ENCODE measurements around the gene GHR.
A peak's percentile ranks its signal among the peaks of the same experiment; 100 is the strongest.

GHR gene

DNA sequence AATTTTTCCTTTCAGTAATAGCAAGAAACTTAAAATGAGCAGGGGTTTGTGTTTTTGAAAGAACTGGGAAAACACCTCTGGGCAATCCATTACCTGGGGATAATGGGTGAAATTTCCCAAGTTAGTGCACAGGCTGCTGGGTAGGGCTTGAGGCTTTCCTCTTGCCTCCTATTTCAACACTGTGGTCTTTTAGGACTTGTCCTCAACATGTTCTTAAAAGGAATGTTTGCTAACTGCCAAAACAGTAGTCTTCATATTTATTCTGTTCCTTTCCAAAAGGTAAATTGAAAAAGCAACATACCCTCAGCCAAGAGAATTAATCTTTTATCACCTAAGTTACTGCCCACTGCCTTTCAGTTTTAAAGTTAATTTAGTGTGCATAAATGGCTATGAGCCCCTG, 175.1 kb downstream of the GHR start:
- Histone ChIP-seq H3K27me3 (ENCODE audit: control insufficient read depth in 1 of 2, insufficient read depth in 2 of 2, low read length in 2 of 2) (no peaks in the 10 kb centered on the region), H3K4me3 (ENCODE audit: low read length in 2 of 2) (no peak overlapping the region), H3K9ac (ENCODE audit: low read length in 2 of 2) (no peak overlapping the region), H3K36me3 (ENCODE audit: control insufficient read depth in 2 of 2, insufficient read depth in 2 of 2, low read length in 2 of 2) (no peaks in the 10 kb centered on the region), H3K4me1 (ENCODE audit: control insufficient read depth, insufficient read depth, low read length) (no peaks in the 10 kb centered on the region), H3K27ac (ENCODE audit: low read length) (no peak overlapping the region), H3K9me3 (ENCODE audit: control insufficient read depth in 2 of 2, low read length in 2 of 2) (no peaks in the 10 kb centered on the region)

DNA sequence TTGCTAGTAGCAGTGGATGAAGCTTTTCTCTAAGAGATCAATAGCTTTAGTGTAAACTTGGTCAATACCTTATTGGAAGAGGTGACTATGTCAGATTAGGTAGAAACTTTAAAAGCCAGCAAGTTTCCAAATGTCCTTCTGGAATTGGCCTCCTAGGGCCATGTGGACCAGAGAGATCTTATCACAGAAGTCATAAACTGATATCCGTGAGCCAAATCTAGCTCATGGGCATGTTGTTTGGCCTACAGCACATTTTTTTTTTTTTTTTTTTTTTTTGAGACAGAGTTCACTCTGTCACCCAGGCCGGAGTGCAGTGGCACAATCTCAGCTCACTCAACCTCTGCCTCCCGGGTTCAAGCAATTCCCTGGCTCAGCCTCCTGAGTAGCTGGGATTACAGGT, 175.9 kb downstream of the GHR start:
- Histone ChIP-seq H3K4me1 (ENCODE audit: control insufficient read depth, insufficient read depth, low read length) (no peaks in the 10 kb centered on the region), H3K9me3 (ENCODE audit: control insufficient read depth in 2 of 2, low read length in 2 of 2) (no peaks in the 10 kb centered on the region), H3K4me3 (ENCODE audit: low read length in 2 of 2) (no peak overlapping the region), H3K9ac (ENCODE audit: low read length in 2 of 2) (no peak overlapping the region), H3K27me3 (ENCODE audit: control insufficient read depth in 1 of 2, insufficient read depth in 2 of 2, low read length in 2 of 2) (no peaks in the 10 kb centered on the region), H3K27ac (ENCODE audit: low read length) (no peak overlapping the region), H3K36me3 (ENCODE audit: control insufficient read depth in 2 of 2, insufficient read depth in 2 of 2, low read length in 2 of 2) (no peaks in the 10 kb centered on the region)

DNA sequence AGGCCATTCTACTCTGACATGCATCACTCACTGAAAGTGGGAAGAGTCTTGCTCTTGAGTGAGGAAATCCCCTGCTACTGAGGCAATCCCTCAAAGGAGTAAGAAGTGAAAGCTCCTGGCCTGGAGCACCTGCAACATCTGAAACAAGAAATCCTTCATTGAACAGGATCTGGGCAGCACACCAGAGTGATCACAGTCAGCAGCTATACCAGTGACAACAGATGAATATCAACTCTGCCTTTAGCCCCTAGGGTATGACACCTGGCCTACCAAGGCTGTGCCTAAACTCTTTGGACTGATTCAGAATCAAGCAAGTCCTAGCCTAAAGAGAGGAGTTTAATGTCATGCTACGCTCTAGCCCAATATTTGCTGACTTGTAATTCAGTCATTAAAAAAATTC, 177.2 kb downstream of the GHR start:
- no peaks in the 10 kb centered on the region for H3K9me3 ChIP-seq (ENCODE audit: control insufficient read depth in 2 of 2, low read length in 2 of 2)
- H3K4me3 ChIP-seq (ENCODE audit: low read length in 2 of 2), result no peak overlapping the region
- H3K36me3 ChIP-seq (ENCODE audit: control insufficient read depth in 2 of 2, insufficient read depth in 2 of 2, low read length in 2 of 2), result no peaks in the 10 kb centered on the region
- H3K9ac ChIP-seq (ENCODE audit: low read length in 2 of 2), result no peak overlapping the region
- no peak overlapping the region for H3K27ac ChIP-seq (ENCODE audit: low read length)
- no peaks in the 10 kb centered on the region for H3K4me1 ChIP-seq (ENCODE audit: control insufficient read depth, insufficient read depth, low read length)
- H3K27me3 ChIP-seq (ENCODE audit: control insufficient read depth in 1 of 2, insufficient read depth in 2 of 2, low read length in 2 of 2), result no peaks in the 10 kb centered on the region

DNA sequence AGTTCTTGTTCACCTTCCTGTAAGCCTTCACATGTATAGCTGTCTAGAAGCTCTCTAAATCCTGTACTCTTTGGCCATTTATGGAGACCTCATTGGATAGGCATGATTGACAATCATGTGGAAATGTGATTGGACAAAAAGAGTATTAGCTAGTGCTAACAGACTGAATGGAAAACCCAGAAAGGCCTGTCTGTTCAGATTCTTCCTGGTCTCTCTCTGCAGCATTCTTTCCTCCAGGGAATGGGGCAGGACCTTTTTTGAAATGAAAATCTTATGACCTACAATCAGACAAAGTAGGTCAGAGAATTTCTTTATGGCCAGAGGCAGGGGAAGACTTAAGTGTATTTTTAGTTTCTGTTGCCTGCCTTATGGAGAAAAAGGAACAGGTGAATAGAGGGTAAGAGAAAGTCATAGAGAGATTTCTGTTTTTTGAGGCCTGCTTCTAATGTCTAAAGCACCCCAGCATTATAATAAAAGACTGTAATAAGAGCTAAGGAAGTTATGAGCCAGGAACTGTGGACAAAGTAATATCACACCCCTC, 181.0 kb downstream of the GHR start:
- Histone ChIP-seq H3K27me3 (ENCODE audit: control insufficient read depth in 1 of 2, insufficient read depth in 2 of 2, low read length in 2 of 2) (no peaks in the 10 kb centered on the region), H3K4me1 (ENCODE audit: control insufficient read depth, insufficient read depth, low read length) (peaks cover 2% of the 10 kb centered on the region), H3K27ac (ENCODE audit: low read length) (no peak overlapping the region), H3K36me3 (ENCODE audit: control insufficient read depth in 2 of 2, insufficient read depth in 2 of 2, low read length in 2 of 2) (no peaks in the 10 kb centered on the region), H3K9ac (ENCODE audit: low read length in 2 of 2) (no peak overlapping the region), H3K4me3 (ENCODE audit: low read length in 2 of 2) (no peak overlapping the region), H3K9me3 (ENCODE audit: control insufficient read depth in 2 of 2, low read length in 2 of 2) (no peaks in the 10 kb centered on the region)

DNA sequence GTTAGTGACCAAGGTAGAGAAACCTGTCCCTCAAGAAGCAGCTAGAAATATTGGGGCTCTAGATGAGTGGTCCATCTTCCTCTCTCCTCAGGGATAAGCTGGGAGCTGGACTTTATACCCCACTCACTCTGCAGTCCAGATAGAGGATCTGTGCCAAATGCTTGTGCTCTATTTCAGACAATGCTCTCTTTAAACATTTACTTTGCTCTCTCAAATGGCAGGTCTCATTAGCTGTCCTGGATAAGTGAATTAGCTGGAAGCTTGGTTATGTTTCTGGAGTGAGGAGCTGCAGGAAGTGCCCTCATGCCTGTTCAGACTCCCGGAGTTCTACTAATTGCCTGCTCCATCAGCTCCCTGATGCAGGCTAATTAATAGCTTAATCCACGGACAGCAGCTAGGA, 182.3 kb downstream of the GHR start:
- no peak overlapping the region for H3K27ac ChIP-seq (ENCODE audit: low read length)
- H3K9ac ChIP-seq (ENCODE audit: low read length in 2 of 2), result no peak overlapping the region

DNA sequence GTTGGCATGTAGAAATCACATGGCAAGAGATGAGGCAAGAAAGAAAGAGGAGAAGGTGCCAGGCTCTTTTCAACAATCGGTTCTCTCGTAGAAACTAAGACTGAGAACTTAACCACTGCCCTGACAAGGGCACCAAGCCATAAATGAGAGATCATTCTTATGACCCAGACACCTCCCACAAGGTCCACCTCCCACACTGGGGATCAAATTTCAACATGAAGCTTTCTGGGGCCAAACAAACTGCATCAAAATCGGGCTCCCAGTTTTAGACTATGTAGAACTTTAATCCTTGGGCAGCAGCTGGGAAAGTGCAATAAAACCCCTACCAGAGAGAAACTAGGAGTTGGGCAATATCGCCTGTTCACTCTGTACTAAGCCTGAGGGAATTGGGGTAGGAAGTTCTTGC, 183.2 kb downstream of the GHR start:
- no peak overlapping the region for H3K4me3 ChIP-seq (ENCODE audit: low read length in 2 of 2)
- peaks cover 2% of the 10 kb centered on the region for H3K4me1 ChIP-seq (ENCODE audit: control insufficient read depth, insufficient read depth, low read length)
- no peak overlapping the region for H3K9ac ChIP-seq (ENCODE audit: low read length in 2 of 2)
- H3K27ac ChIP-seq (ENCODE audit: low read length), result no peak overlapping the region
- no peaks in the 10 kb centered on the region for H3K9me3 ChIP-seq (ENCODE audit: control insufficient read depth in 2 of 2, low read length in 2 of 2)
- no peaks in the 10 kb centered on the region for H3K27me3 ChIP-seq (ENCODE audit: control insufficient read depth in 1 of 2, insufficient read depth in 2 of 2, low read length in 2 of 2)
- H3K36me3 ChIP-seq (ENCODE audit: control insufficient read depth in 2 of 2, insufficient read depth in 2 of 2, low read length in 2 of 2), result no peaks in the 10 kb centered on the region

More for the DNA sequence above, 182.3 kb downstream of the GHR start:
- Histone ChIP-seq H3K27me3 (ENCODE audit: control insufficient read depth in 1 of 2, insufficient read depth in 2 of 2, low read length in 2 of 2) (no peaks in the 10 kb centered on the region), H3K36me3 (ENCODE audit: control insufficient read depth in 2 of 2, insufficient read depth in 2 of 2, low read length in 2 of 2) (no peaks in the 10 kb centered on the region), H3K9me3 (ENCODE audit: control insufficient read depth in 2 of 2, low read length in 2 of 2) (no peaks in the 10 kb centered on the region), H3K4me3 (ENCODE audit: low read length in 2 of 2) (no peak overlapping the region), H3K4me1 (ENCODE audit: control insufficient read depth, insufficient read depth, low read length) (peaks cover 2% of the 10 kb centered on the region)

DNA sequence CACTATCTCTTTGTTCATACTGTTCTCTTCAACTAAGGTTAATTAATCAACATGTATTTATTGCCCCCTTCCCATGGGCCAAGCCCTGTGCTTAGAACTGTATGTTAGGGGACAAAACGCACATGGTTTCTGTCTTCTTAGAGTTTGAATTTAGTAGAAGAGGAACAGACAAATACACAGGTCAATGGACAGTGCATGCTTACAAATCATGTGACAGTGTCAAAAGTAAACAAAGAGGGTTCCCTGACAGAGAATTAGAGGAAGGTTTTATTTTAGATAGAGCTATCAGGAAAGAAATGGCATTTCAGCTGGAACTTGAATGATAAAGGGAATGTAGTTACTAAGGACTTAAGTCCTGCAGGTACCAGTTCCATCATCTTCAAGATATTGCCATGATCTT, 188.2 kb downstream of the GHR start:
- no peaks in the 10 kb centered on the region for H3K36me3 ChIP-seq (ENCODE audit: control insufficient read depth in 2 of 2, insufficient read depth in 2 of 2, low read length in 2 of 2)

DNA sequence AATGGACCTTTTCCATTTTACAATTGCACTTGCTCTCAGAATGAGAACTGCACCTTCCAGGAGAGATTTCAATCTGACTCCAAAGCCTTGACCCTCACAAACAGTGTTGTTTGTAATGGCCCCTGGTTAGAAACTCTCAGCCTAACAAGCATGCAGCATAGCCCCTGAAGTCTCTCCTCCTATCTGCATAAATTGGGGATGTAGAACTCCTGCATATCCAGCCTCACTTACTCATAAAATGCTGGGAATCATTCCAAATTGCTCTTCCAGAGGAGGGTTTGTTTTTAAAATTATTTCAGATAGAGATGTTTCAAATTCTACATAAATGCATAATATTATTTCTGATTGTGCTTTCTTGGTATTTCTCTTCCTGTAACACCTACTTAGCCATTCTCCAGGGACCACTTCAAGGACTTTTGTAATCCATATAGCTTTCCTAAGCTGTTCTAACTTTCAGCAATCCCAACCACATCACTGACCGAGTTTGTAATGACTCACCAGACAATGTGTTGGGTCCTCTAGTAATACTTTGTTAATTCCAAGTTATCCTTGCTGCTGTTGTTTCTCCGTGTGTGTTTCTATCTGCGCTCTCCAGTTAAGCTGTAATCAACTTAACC, 189.6 kb downstream of the GHR start:
- Histone ChIP-seq H3K9ac (ENCODE audit: low read length in 2 of 2) (no peak overlapping the region), H3K9me3 (ENCODE audit: control insufficient read depth in 2 of 2, low read length in 2 of 2) (no peaks in the 10 kb centered on the region), H3K27ac (ENCODE audit: low read length) (no peak overlapping the region), H3K27me3 (ENCODE audit: control insufficient read depth in 1 of 2, insufficient read depth in 2 of 2, low read length in 2 of 2) (no peaks in the 10 kb centered on the region), H3K4me1 (ENCODE audit: control insufficient read depth, insufficient read depth, low read length) (peaks cover 3% of the 10 kb centered on the region), H3K36me3 (ENCODE audit: control insufficient read depth in 2 of 2, insufficient read depth in 2 of 2, low read length in 2 of 2) (no peaks in the 10 kb centered on the region), H3K4me3 (ENCODE audit: low read length in 2 of 2) (no peak overlapping the region)

More for the DNA sequence above, 188.2 kb downstream of the GHR start:
- Histone ChIP-seq H3K4me3 (ENCODE audit: low read length in 2 of 2) (no peak overlapping the region), H3K9ac (ENCODE audit: low read length in 2 of 2) (no peak overlapping the region), H3K4me1 (ENCODE audit: control insufficient read depth, insufficient read depth, low read length) (peaks cover 3% of the 10 kb centered on the region), H3K27ac (ENCODE audit: low read length) (no peak overlapping the region), H3K27me3 (ENCODE audit: control insufficient read depth in 1 of 2, insufficient read depth in 2 of 2, low read length in 2 of 2) (no peaks in the 10 kb centered on the region), H3K9me3 (ENCODE audit: control insufficient read depth in 2 of 2, low read length in 2 of 2) (no peaks in the 10 kb centered on the region)

DNA sequence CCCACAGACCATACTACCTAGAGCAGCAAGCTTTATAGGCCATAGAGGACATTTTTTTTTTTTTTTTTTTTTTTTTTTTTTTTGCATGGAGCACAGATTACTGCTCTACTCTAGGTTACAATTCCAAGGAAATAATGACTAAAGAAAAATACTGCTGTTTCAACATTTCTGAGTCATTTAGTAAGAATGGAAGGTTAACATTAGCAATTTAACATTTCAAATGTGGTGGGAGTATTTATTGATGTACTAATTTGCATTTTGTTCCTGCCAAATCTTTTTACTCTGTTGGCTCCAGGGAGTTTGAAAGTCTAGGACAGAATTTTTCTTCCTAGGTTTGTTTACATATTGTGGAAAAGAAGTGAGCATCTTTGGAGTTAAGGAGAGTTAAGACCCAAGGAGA, 191.3 kb downstream of the GHR start:
- H3K27ac ChIP-seq (ENCODE audit: low read length), result no peak overlapping the region
- no peak overlapping the region for H3K9ac ChIP-seq (ENCODE audit: low read length in 2 of 2)
- no peak overlapping the region for H3K4me3 ChIP-seq (ENCODE audit: low read length in 2 of 2)
- H3K27me3 ChIP-seq (ENCODE audit: control insufficient read depth in 1 of 2, insufficient read depth in 2 of 2, low read length in 2 of 2), result no peaks in the 10 kb centered on the region
- peaks cover 3% of the 10 kb centered on the region for H3K4me1 ChIP-seq (ENCODE audit: control insufficient read depth, insufficient read depth, low read length)
- H3K36me3 ChIP-seq (ENCODE audit: control insufficient read depth in 2 of 2, insufficient read depth in 2 of 2, low read length in 2 of 2), result no peaks in the 10 kb centered on the region
- no peaks in the 10 kb centered on the region for H3K9me3 ChIP-seq (ENCODE audit: control insufficient read depth in 2 of 2, low read length in 2 of 2)

DNA sequence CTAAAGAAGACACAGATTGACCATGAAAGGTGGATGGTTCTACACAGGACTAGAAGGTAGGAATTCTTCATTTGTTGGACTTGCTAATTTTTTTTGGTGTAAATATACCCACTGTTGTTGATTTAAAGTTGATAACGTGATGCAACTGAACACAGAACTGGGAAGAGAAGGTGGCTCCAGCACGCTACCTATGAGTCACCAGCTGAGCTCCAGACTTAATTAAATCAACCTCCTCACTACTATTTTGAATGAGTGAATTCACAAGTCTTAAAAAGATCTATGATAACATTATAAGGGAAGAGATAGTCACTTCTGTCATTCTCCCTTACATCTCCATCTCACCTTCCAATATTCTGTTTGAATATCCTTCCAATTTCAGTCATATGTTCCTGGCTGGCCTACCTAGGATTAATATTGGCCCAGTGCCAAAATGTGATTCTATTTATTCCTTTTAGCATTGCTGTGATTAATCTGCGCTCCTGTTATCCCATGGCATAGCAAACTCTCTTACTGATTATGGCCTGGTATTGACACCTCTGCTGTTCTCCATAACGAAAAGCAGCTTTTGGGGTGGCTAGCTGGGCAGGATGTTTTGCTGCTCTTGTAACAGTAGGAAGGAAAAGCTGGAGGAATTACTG, 197.5 kb downstream of the GHR start:
- Histone ChIP-seq H3K9me3 (ENCODE audit: control insufficient read depth in 2 of 2, low read length in 2 of 2) (no peaks in the 10 kb centered on the region), H3K4me1 (ENCODE audit: control insufficient read depth, insufficient read depth, low read length) (peaks cover 13% of the 10 kb centered on the region), H3K27ac (ENCODE audit: low read length) (peak overlapping the region; percentile 13), H3K9ac (ENCODE audit: low read length in 2 of 2) (no peak overlapping the region), H3K36me3 (ENCODE audit: control insufficient read depth in 2 of 2, insufficient read depth in 2 of 2, low read length in 2 of 2) (no peaks in the 10 kb centered on the region), H3K4me3 (ENCODE audit: low read length in 2 of 2) (no peak overlapping the region), H3K27me3 (ENCODE audit: control insufficient read depth in 1 of 2, insufficient read depth in 2 of 2, low read length in 2 of 2) (no peaks in the 10 kb centered on the region)

DNA sequence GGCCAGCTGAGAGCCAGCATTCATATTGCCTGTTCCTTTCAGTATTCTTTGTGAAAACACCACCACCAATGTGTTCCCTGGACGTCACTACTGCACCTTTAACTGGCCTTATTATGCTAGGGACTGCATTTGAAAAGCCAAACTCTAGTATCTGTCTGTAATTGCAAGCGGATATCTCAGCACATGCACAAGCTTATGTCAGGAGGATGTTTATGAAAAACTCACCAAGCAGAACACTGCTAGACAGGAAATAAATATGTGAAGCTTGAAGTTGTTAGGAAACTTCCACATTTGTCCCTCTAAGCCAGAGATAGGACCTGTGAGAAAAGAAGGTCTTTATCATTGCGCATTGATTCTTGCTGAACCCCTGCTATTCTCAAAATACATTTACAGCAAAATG, 198.0 kb downstream of the GHR start:
- Histone ChIP-seq H3K9ac (ENCODE audit: low read length in 2 of 2) (no peak overlapping the region), H3K4me1 (ENCODE audit: control insufficient read depth, insufficient read depth, low read length) (peaks cover 13% of the 10 kb centered on the region), H3K27ac (ENCODE audit: low read length) (peak overlapping the region; percentile 13)

More for the DNA sequence above, 198.0 kb downstream of the GHR start:
- no peaks in the 10 kb centered on the region for H3K9me3 ChIP-seq (ENCODE audit: control insufficient read depth in 2 of 2, low read length in 2 of 2)
- H3K4me3 ChIP-seq (ENCODE audit: low read length in 2 of 2), result no peak overlapping the region
- no peaks in the 10 kb centered on the region for H3K27me3 ChIP-seq (ENCODE audit: control insufficient read depth in 1 of 2, insufficient read depth in 2 of 2, low read length in 2 of 2)
- H3K36me3 ChIP-seq (ENCODE audit: control insufficient read depth in 2 of 2, insufficient read depth in 2 of 2, low read length in 2 of 2), result no peaks in the 10 kb centered on the region

Measured in stomach smooth muscle (tissue), 2 donors.